HG02840 (cell line): ENCODE measurements around the gene TMED8.
"Not testable (repeated sequence)": the region's sequence is repeated elsewhere in the genome, so short reads cannot be mapped to it uniquely, and the experiment has no call there.

Experiments used
- ATAC-seq: cut with Tn5 transposase; IDR thresholded peaks from one replicate; pipeline ENCODE4 v1.9.1; 2021; ENCODE audit warnings: mild to moderate bottlenecking, moderate library complexity, moderate number of reproducible peaks; ENCODE audit not compliant: unreplicated experiment, low FRiP score

TMED8 gene

GRCh38 chr14:77372304-77372841, 4.5 kb downstream of the TMED8 start:
- peak; percentile 39 for ATAC-seq

- ATAC-seq = no peak
Measured at GRCh38 chr14:77369285-77369684, 7.6 kb downstream of the TMED8 start.

- no peak for ATAC-seq
Measured at GRCh38 chr14:77364146-77364545, 12.7 kb downstream of the TMED8 start.

- ATAC-seq = no peak
Measured at GRCh38 chr14:77359626-77360025, 17.3 kb downstream of the TMED8 start.

- no peak for ATAC-seq
Measured at GRCh38 chr14:77356899-77357298, 20.0 kb downstream of the TMED8 start.

GRCh38 chr14:77355811-77356210, 21.1 kb downstream of the TMED8 start:
- no peak for ATAC-seq

GRCh38 chr14:77353469-77354141, 23.3 kb downstream of the TMED8 start:
- ATAC-seq = no peak

- no peak for ATAC-seq
Measured at GRCh38 chr14:77347751-77348150, 29.1 kb downstream of the TMED8 start.

- ATAC-seq = no peak
Measured at GRCh38 chr14:77346495-77346894, 30.4 kb downstream of the TMED8 start.

GRCh38 chr14:77344377-77344996, 32.4 kb downstream of the TMED8 start:
- ATAC-seq = no peak

GRCh38 chr14:77343662-77344061, 33.2 kb downstream of the TMED8 start:
- ATAC-seq = no peak

GRCh38 chr14:77342726-77343397, 34.0 kb downstream of the TMED8 start:
- ATAC-seq = no peak

- ATAC-seq = no peak
Measured at GRCh38 chr14:77340389-77340788, 36.5 kb downstream of the TMED8 start.

- no peak for ATAC-seq
Measured at GRCh38 chr14:77339407-77339806, 37.5 kb downstream of the TMED8 start.

GRCh38 chr14:77338302-77338701, 38.6 kb downstream of the TMED8 start:
- no peak for ATAC-seq

GRCh38 chr14:77337880-77338279, 39.0 kb downstream of the TMED8 start:
- ATAC-seq = no peak

GRCh38 chr14:77337255-77337654, 39.6 kb downstream of the TMED8 start:
- not testable (repeated sequence) for ATAC-seq

- ATAC-seq = no peak
Measured at GRCh38 chr14:77335576-77335975, 41.3 kb downstream of the TMED8 start.

GRCh38 chr14:77329872-77330271, 47.0 kb downstream of the TMED8 start:
- ATAC-seq = no peak

- no peak for ATAC-seq
Measured at GRCh38 chr14:77327111-77327510, 49.8 kb downstream of the TMED8 start.

- ATAC-seq = no peak
Measured at GRCh38 chr14:77325746-77326094, 51.2 kb downstream of the TMED8 start.
